K562 (cell line): ENCODE data around the gene BCKDK. TPM values are rescaled to one million over a fixed set of nuclear protein-coding genes. Genes with fewer than 3 reads are reported as not detected.

Source experiments
- ARID2 ChIP-seq: fragments of 450-650 bp; IDR thresholded peaks from 2 replicates; pipeline ENCODE4 v1.6.1; 2017; ENCODE audit warnings: antibody characterized with exemption, mild to moderate bottlenecking
- CBX3 ChIP-seq, 2 experiments: IDR thresholded peaks; 1 replicate in 1 of 2; 2 replicates in 1 of 2; pipeline ENCODE4 v1.6.1; 2012; ENCODE audit warnings: inconsistent platforms in 2 of 2, low read length in 2 of 2, borderline replicate concordance in 1 of 2, control low read depth in 1 of 2
- CHAMP1 ChIP-seq: fragments of 450-650 bp; IDR thresholded peaks from 2 replicates; pipeline ENCODE4 v1.6.1; 2016; ENCODE audit warnings: mild to moderate bottlenecking
- DIDO1 ChIP-seq: fragments of 450-650 bp; IDR thresholded peaks from 2 replicates; pipeline ENCODE4 v1.6.1; 2016; ENCODE audit warnings: low read depth, missing biosample characterization, missing genetic modification characterization
- E2F3 ChIP-seq: fragments of 250-450 bp; sonication (Bioruptor Pico); IDR thresholded peaks from 2 replicates; pipeline ENCODE4 v1.4.0; 2020; ENCODE audit warnings: mild to moderate bottlenecking
- HDAC1 ChIP-seq, 2 experiments: fragments of 450-650 bp; IDR thresholded peaks; 2 replicates each; pipeline ENCODE4 v1.6.1; 2016 to 2017; ENCODE audit warnings: inconsistent platforms in 1 of 2, mild to moderate bottlenecking in 1 of 2, moderate library complexity in 1 of 2
- JUN ChIP-seq, 2 experiments: sonication (generic) in 1 of 2; formaldehyde crosslinking in 1 of 2; IDR thresholded peaks; 2 replicates each; pipeline versions ENCODE4 v1.6.1 to v1.8.0; 2012 to 2022; ENCODE audit warnings: borderline replicate concordance in 2 of 2, mild to moderate bottlenecking in 2 of 2, improper control_type of control experiment in 1 of 2, low read depth in 1 of 2, low read length in 1 of 2, missing genetic modification reagents in 1 of 2
- MYC ChIP-seq, 2 experiments: fragments of 250-450 bp in 1 of 2; sonication (Bioruptor Pico) in 1 of 2; IDR thresholded peaks; 2 replicates each; pipeline versions ENCODE4 v1.5.1 to v1.6.1; 2012 to 2021; ENCODE audit warnings: low read depth in 2 of 2, borderline replicate concordance in 1 of 2, improper control_type of control experiment in 1 of 2, low read length in 1 of 2, mild to moderate bottlenecking in 1 of 2, moderate library complexity in 1 of 2
- NCOR1 ChIP-seq: fragments of 450-650 bp; IDR thresholded peaks from 2 replicates; pipeline ENCODE4 v1.6.1; 2016; ENCODE audit warnings: mild to moderate bottlenecking, moderate library complexity
- PML ChIP-seq: IDR thresholded peaks from 2 replicates; pipeline ENCODE4 v1.6.1; 2012; ENCODE audit warnings: low read length, inconsistent platforms
- TCF3 ChIP-seq: sonication (generic); formaldehyde crosslinking; IDR thresholded peaks from 2 replicates; pipeline ENCODE4 v1.4.0; 2020; ENCODE audit warnings: mild to moderate bottlenecking, missing genetic modification reagents
- TGIF2 ChIP-seq: sonication (generic); formaldehyde crosslinking; IDR thresholded peaks from 2 replicates; pipeline ENCODE4 v1.8.1; 2022; ENCODE audit warnings: mild to moderate bottlenecking, missing genetic modification reagents, moderate library complexity
- XRCC3 ChIP-seq: fragments of 450-650 bp; IDR thresholded peaks from 2 replicates; pipeline ENCODE4 v1.6.1; 2017; ENCODE audit warnings: mild to moderate bottlenecking, moderate library complexity
- ZBTB11 ChIP-seq, 3 experiments: fragments of 200-800 bp in 1 of 3; fragments of 250-450 bp in 1 of 3; fragments of 450-650 bp in 1 of 3; sonication (Bioruptor Pico) in 1 of 3; sonication (Bioruptor generic) in 1 of 3; formaldehyde crosslinking in 1 of 3; IDR thresholded peaks; 2 replicates each; pipeline versions ENCODE4 v1.6.1 to v1.8.0; 2016 to 2022; ENCODE audit warnings: mild to moderate bottlenecking in 2 of 3, missing genetic modification characterization in 2 of 3, missing compliant biosample characterization in 1 of 3, moderate library complexity in 1 of 3
- ZC3H11A ChIP-seq: IDR thresholded peaks from 2 replicates; pipeline ENCODE4 v1.6.1; 2012; ENCODE audit warnings: low read depth, low read length, improper control_type of control experiment
- ZEB2 ChIP-seq: fragments of 450-650 bp; IDR thresholded peaks from 2 replicates; pipeline ENCODE4 v1.6.1; 2016
- ZFX ChIP-seq: sonication (generic); formaldehyde crosslinking; IDR thresholded peaks from 2 replicates; pipeline ENCODE4 v1.8.0; 2022; ENCODE audit warnings: mild to moderate bottlenecking, missing genetic modification reagents, moderate library complexity
- ZNF12 ChIP-seq: sonication (generic); formaldehyde crosslinking; IDR thresholded peaks from 2 replicates; pipeline ENCODE4 v1.4.0; 2020; ENCODE audit warnings: mild to moderate bottlenecking, missing genetic modification reagents
- ZNF143 ChIP-seq: sonication (generic); formaldehyde crosslinking; IDR thresholded peaks from 2 replicates; pipeline ENCODE4 v1.9.0; 2022; ENCODE audit warnings: mild to moderate bottlenecking, missing genetic modification reagents
- ZNF23 ChIP-seq: fragments of 250-450 bp; sonication (Bioruptor Pico); IDR thresholded peaks from 2 replicates; pipeline ENCODE4 v1.4.0; 2020; ENCODE audit warnings: mild to moderate bottlenecking
- ZNF311 ChIP-seq: fragments of 250-450 bp; sonication (Bioruptor Pico); IDR thresholded peaks from 2 replicates; pipeline ENCODE4 v1.4.0; 2020; ENCODE audit warnings: mild to moderate bottlenecking, moderate library complexity
- ZNF668 ChIP-seq: fragments of 250-450 bp; sonication (Bioruptor Pico); IDR thresholded peaks from 2 replicates; pipeline ENCODE4 v1.8.0; 2022; ENCODE audit warnings: mild to moderate bottlenecking, inconsistent platforms
- polyA plus RNA-seq, 8 experiments: library from polyadenylated mRNA; depleted of rRNA in 4 of 8; stranded (reverse) in 5 of 8; unstranded in 3 of 8; fragments of >200 nt; fragmentation: Nextera tagmentation in 2 of 8; fragmentation: Illumina TruSeq in 1 of 8; extraction: Ambion mirVana in 2 of 8; extraction: Trizol in 1 of 8; gene quantifications; 2 replicates each; pipeline versions ENCODE4 v1.2.1 to v1.2.3, GENCODE V29; 2011 to 2014; ENCODE audit warnings: inconsistent platforms in 1 of 8, missing spikeins in 1 of 8
- total RNA-seq, 7 experiments: library from RNA; depleted of rRNA in 6 of 7; stranded (reverse); fragments of >200 nt in 6 of 7; fragmentation: Illumina TruSeq in 2 of 7; extraction: Trizol in 2 of 7; gene quantifications; 2 replicates each; pipeline versions ENCODE4 v1.2.1 to v1.2.3, GENCODE V29; 2011 to 2021; ENCODE audit warnings: low replicate concordance in 1 of 7

Gene BCKDK
- total and polyA plus RNA-seq, 9 of the 15 experiments (the other 6 are each of a cell fraction or from before 2014, with no cell fraction given), result 0.58 to 34.8 (median 13.1) TPM

GRCh38 chr16:31094424-31095120, 13.6 kb upstream of the BCKDK start, which contains the start of gene VKORC1 (continued):
- peak; percentile 48 for TF ChIP-seq ZFX
- no peak for TF ChIP-seq ZC3H11A
- no peak for TF ChIP-seq NCOR1
- TF ChIP-seq PML, result peak; percentile 45; the same call in 1 of the 2 replicates
- no peak for TF ChIP-seq XRCC3
- no peak for TF ChIP-seq DIDO1
- no peak for TF ChIP-seq ZNF311
- peak; percentile 83 for TF ChIP-seq ZEB2
- TF ChIP-seq HDAC1 (IDR thresholded peaks at IDR 0.05), result peak in 1 of 2 experiments; percentile 81; a peak in 2 of 4 replicates
- no peak for TF ChIP-seq ZNF668 (CRISPR knock-in tag)
- TF ChIP-seq ZNF23 (CRISPR knock-in tag), result no peak
- TF ChIP-seq CHAMP1, result no peak
- TF ChIP-seq JUN (IDR thresholded peaks at IDR 0.05; ENCODE audit: borderline replicate concordance, low read depth, low read length), result no peak; the same call in 1 of the 2 replicates
- TF ChIP-seq JUN (CRISPR knock-in tag; IDR thresholded peaks at IDR 0.05; ENCODE audit: borderline replicate concordance), result peak; percentile 42; the same call in 1 of the 2 replicates
- peak; percentile 40 for TF ChIP-seq TCF3 (CRISPR knock-in tag)
- 0 out of 3 replicates have a peak, but pooled peaks of 1 of the 2 experiments have one; percentile 60 for TF ChIP-seq CBX3 (IDR thresholded peaks at IDR 0.05; ENCODE audit: borderline replicate concordance in 1 of 2, low read length in 2 of 2)
- TF ChIP-seq MYC (IDR thresholded peaks at IDR 0.05; ENCODE audit: low read depth, low read length), result peak; percentile 62; the same call in 1 of the 2 replicates
- no peak for TF ChIP-seq MYC (CRISPR knock-in tag; IDR thresholded peaks at IDR 0.05; ENCODE audit: borderline replicate concordance, low read depth)
- TF ChIP-seq ZNF12, result peak; percentile 75
- TF ChIP-seq ZNF143 (CRISPR knock-in tag), result peak; percentile 94
- no peak for TF ChIP-seq TGIF2 (CRISPR knock-in tag)
- TF ChIP-seq E2F3 (CRISPR knock-in tag), result no peak
- TF ChIP-seq ZBTB11 (CRISPR knock-in tag; IDR thresholded peaks at IDR 0.05), result peak in 1 of 3 experiments; percentile 81; a peak in 1 of 6 replicates
- TF ChIP-seq ARID2, result no peak
